GM19455 (cell line): ENCODE results near the gene PLSCR3.
A peak's percentile ranks its signal among the peaks of the same experiment; 100 is the strongest.
"Not testable (repeated sequence)": the region's sequence is repeated elsewhere in the genome, so short reads cannot be mapped to it uniquely, and the experiment has no call there.

Experiments used
- ATAC-seq: cut with Tn5 transposase; IDR thresholded peaks from one replicate; pipeline ENCODE4 v1.9.1; 2021; ENCODE audit not compliant: unreplicated experiment

Gene PLSCR3

DNA sequence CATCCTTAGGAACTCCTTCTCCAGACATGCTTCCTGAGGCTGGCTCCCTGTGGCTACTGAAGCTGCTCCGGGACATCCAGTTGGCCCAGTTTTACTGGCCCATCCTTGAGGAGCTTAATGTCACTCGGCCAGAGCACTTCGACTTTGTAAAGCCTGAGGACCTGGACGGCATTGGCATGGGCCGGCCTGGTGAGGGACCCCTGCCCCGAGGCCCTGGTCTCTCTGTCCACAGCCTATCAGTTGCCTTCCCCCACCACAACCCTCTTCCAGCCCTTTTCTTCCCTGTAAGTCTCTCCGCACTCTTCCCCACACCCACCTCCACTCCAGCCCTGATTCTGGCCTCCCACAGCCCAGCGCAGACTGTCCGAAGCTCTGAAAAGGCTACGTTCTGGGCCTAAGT, 11.4 kb downstream of the PLSCR3 start:
- ATAC-seq: no peak

DNA sequence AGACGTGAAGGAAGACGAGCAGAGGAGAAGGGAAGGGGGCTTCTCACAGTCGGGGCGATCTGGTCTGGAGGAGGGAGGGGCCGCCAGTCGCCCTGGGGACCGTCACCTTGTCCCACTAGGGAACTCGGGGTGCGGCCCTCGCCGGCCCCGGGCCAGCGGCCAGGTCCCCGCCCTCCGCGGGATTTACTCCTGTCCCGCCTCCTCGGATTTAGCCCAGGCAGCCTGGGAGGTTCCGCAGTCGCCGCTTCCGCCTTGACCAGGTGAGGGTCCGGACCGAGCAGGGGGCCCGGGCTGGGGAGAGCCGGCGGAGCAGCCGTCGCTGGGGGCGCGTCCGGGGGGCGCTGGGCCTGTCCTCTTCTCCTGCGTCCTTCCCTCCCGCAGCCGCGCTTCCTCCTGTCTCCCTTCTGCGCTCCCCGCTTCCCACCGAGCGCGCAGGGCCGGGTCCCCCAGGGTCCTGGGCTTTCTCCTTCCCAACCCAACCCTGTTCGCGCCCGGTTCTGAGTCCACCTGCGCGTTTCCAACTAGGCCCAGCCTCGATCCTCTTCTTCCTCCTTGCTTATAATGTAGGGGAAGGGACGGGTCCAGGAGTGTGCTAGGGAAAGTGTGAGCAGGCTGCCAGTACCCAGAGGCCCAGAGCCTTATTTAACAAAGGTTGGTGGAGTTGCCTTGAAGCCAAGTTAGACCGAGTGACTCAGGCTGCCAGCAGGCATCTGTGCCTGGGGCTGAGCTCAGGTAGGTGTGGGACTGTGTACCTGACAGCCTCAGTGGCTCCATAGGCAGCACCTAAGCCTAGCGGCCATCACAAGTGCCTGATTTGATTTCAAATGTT, 13.3 kb downstream of the PLSCR3 start, which contains the start of gene TNK1:
TSS of gene TNK1 (plus strand) at position 235 of the 829 bp plus-strand sequence. CDS start 1,838 bp downstream, outside the sequence.
- ATAC-seq: no peak

DNA sequence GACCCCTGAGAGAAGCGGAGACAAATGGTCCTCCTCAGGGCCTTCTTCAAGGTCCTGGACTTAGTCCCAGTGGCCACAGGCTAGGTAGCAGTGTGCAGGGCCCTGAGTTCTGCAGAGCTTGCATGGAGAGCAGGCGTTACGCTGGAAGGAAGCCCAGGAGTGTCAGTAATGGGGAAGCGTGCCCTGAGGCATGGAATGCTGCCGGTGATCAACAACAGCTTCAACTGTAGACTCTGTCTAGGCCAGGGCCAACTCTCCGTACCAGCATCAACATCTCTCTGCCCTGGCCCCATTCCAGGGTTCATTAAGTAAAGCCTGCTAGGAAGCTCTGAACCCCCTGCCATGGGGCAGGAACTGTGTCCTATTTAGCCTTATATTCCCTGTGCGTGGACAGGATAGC, 14.0 kb downstream of the PLSCR3 start:
- ATAC-seq: no peak

DNA sequence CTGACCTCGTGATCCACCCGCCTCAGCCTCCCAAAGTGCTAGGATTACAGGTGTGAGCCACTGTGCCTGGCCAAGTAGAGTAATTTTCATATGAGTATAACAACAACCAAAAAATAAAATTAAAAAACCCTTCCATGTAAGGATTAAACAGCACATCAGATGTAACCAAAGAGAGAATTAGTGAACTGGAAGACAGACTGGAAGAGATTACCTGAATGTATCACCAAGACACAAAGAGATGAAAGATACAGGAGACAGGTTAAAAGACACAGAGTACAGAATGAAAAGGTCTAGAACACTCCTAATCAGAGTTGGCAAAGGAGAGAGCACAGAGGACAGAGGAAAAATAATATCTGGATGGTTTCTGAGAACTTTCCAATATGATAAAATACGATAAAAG, 15.2 kb downstream of the PLSCR3 start:
- no peak for ATAC-seq

DNA sequence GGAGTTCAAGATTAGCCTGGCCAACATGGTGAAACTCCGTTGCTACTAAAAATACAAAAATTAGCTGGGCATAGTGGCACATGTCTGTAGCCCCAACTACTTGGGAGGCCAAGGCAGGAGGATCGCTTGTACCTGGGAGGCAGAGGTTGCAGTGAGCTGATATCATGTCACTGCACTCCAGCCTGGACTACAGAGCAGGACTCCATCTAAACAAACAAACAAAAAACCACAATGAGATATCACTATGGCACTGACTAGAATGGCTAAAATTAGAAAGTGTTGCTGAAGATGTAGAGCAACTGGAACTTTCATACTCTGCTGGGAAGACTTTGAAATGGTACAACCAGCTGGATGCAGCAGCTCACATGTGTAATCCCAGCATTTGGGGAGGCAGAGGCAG, 20.0 kb downstream of the PLSCR3 start:
- ATAC-seq: no peak

DNA sequence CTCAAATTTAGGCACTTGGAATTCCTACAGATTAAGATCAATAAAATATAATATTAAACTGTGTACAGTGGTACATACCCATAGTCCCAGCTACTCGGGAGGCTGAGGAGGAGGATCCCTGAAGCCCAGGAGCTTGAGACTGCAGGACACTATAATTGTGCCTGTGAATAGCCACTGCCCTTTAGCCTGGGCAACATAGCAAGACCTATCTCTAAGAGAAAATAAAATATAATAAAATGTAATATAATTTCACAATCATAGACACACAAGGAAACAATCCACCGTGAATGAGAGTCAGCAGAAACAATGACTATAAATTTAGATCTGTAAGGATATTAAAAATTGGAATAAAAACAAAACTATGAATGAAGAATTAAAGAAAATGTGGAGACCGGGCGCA, 23.5 kb downstream of the PLSCR3 start:
- ATAC-seq: no peak

DNA sequence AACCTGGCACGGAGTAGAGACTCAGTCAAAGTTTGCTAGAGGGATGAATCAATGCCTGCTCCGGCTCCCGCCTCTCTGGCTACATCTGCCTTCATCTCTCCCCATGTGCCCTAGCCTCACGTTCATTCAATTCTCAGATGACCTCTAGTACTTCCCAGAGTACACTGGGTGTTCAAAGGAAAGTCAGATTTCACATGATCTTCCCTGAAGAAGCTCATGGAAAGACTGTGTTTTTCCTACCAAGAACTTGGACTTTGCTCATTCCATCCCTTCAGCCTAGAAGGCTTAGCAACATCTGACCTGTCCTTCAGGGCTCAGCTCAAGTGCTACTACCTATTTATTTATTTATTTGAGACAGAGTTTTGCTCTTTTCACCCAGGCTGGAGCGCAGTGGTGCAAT, 24.5 kb downstream of the PLSCR3 start:
- ATAC-seq: no peak

DNA sequence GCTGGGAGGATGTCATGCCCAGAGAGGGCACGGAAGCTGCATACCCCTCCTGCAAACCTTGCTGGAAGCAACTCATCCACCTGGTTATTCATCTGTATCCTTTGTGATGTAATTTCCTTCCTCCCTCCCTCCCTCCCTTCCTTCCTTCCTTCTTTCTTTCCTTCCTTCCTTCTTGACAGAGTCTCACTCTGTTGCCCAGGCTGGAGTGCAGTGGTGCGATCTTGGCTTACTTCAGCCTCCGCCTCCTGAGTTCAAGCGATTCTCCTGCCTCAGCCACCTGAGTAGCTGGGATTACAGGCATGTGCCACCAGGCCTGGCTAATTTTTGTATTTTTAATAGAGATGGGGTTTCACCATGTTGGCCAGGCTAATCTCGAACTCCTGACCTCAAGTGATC, 25.7 kb downstream of the PLSCR3 start:
- not testable (repeated sequence) for ATAC-seq

DNA sequence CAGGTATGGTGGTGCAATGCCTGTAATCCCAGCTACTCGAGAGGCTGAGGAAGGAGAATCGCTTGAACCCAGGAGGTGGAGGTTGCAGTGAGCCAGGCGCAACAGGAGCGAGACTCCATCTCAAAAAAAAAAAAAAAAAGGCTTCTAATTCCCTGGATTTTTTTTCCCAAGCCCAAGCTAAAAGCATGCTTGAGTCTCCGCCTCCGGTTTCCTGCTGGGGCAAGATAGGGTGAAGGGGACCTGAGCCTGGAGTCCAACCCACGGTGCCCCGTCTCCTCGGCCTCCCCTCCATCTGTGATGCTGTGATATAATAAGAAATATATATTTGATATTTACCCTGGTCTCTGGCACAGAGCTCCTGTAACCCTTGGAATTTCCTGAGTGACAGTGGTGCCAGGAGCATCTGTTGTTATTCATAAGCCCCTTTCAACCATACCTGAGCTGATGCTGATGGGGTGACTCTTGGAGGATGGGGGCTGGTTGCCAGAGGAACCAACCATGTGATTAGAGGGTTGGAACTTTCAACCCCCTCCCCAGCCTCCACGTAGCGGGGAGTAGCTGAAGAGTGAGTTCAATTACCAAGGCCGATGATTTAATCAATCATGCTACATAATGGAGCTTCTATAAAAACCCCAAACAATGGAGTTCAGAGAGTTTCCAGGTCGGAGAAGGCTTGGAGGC, 26.3 kb downstream of the PLSCR3 start:
- ATAC-seq: no peak

DNA sequence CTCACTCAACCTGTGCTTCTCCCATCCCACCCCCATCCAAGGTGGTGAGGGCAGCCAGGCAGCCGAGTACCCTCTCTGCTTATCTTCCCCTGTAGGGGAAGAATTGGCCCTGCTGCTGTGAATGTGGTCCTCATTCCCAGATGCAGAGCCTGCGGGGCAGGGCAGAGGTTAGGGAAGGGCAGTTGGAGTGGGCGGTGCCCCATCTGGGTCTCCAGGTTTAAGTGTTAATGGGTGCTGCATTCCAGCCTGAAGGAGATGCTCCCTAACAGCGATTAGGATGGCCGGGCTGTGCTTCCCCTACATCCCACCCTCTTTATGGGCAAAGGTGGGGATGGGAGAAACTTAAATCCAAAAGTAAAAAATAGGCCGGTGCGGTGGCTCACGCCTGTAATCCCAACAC, 27.2 kb downstream of the PLSCR3 start:
- no peak for ATAC-seq

DNA sequence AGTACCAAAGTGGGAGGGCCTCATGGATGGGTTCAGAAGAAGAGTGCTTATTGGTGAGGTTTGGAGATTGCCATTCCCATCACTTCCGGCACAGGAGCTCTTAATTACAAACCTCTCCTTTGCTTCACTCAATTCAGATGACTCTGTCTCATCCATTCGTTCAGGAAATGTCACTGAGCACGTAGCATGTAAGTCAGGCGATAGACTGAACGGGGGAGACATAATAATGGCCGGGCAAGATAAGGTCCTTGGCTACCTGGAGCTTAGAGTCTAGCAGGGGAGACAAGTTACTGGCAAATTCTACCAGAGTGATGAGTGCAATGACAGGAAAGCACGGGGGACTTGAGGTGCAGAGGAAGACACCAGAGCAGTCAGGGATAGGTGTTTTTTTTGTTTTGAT, 28.4 kb downstream of the PLSCR3 start:
- not testable (repeated sequence) for ATAC-seq

DNA sequence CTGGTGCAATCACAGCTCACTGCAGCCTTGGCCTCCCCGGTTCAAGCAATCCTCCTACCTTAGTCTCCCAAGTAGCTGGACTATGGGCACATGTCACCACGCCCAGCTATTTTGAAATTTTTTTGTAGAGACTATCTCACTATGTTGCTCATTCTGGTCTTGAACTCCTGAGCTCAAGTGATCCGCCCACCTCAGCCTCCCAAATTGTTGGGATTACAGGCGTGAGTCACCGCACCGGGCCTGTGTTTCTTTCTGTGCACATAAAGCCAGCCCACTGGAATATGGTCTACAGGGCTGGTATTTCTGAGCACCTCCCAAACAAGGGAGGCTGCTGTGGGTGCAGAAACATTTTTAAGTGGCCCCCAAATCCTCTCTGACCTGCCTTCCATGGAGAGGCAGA, 31.0 kb downstream of the PLSCR3 start:
- no peak for ATAC-seq

DNA sequence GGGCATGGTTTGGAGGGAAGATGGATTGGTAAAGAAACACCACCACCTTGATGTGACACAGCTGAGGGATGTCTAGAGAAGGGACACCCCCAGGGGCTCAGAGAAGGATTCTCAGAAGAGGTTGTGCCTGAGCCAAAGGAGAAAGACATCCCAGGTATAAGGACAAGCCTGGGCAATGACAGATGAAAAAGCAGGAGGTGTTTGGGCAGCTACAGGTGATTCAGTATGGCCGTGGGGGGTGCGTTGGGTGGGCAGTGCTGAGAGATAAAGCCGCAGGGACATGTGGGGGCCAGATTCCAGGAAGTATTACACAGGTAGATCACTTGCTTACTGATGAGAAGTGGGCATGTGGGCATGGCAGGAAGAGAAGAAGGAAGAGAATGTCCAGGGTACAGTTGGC, 32.4 kb downstream of the PLSCR3 start:
- no peak for ATAC-seq

DNA sequence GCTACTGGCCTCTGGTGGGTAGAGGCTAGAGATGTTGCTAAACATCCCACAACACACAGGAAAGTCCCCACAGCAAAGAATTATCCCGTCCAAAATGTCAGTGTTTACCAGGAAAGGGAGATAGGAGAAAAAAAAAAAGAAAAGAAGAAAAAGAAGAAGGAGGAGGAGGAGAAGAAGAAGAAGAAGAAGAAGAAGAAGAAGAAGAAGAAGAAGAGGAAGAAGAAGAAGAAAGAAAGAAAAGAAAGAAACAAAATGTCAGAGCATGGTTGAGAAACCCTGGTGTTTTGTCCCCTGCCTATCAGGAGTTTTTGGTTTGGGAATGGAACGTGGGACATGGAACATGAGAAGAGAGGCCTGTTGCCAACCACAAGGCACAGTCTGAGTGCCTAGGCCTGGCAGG, 36.9 kb downstream of the PLSCR3 start:
- no peak for ATAC-seq

DNA sequence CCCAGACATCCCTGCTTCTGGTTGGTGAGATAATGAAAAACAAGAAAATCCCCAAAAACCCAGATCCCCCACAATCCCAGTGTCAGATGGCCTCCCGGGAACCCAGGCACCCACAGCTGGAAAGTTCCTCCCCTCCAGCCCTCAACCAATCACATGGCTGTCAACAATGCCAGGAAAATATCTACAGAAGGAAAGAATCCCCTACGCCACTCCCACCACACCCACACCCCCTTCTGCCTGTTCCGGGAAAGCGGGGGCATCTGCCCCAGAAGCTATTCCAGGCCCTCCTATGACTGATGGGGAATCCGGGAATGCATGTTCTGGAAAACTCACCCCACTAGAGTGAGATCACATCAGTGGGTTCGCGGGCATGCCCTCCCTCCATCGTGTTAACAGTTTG, 37.6 kb downstream of the PLSCR3 start:
- ATAC-seq: no peak

DNA sequence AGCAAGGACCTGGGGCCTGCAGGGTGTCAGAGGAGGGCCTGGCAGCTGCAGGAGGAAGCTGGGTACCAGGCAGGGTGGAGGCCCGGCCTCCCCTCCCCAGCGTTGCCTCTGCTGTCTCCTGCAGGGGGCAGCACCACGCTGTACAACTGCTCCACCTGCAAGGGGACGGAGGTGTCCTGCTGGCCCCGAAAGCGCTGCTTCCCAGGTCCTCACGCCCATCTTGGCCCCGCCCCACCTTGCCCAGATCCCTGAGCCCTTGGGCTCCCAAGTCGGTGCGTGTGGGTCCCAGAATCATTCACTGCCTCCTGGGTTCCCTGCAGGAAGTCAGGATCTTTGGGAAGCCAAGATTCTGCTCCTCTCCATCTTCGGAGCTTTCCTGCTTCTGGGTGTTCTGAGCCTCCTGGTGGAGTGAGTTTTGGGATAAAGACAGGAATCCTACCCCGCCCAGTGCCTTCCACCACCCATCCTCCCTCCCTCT, 38.2 kb downstream of the PLSCR3 start:
- ATAC-seq: no peak

DNA sequence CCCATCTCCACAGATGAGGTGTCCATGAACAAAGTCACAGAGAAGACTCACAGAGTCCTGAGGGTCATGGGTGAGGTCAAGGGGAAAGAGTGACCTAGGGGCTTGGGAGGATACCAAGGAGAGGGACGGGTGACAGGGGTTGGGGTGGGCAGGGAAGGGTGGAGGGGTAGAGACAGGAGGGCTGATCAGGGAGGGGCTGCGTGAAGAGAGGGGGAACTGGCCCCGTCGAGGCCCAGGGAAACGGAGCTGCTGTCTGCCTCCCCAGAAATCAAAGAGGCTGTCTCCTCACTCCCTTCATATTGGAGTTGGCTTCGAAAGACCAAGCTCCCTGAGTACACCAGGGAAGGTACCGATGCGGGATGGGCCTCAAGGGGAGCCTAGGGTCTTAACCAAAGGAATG, 38.8 kb downstream of the PLSCR3 start:
- no peak for ATAC-seq

DNA sequence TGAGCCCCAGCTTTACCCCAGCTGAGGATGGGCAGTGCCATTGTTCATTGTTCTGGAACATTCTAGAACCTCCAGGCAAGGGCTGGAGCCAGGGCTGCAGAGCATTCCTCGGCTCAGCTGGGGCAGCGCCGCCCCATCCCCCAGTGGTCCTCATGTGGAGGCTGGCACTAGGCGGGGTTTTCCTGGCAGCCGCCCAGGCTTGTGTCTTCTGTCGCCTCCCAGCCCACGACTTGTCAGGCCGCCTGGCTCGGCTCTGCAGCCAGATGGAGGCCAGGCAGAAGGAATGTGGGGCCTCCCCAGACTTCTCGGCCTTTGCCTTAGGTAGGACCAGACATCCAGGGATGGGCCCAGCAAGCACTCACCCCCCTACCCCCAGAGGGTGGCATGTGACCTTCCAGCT, 39.3 kb downstream of the PLSCR3 start, which contains the start of gene TMEM95:
TSS of gene TMEM95 (plus strand) at position 104 of the 400 bp plus-strand sequence. CDS start at position 153, 49 bp downstream.
- ATAC-seq: no peak

DNA sequence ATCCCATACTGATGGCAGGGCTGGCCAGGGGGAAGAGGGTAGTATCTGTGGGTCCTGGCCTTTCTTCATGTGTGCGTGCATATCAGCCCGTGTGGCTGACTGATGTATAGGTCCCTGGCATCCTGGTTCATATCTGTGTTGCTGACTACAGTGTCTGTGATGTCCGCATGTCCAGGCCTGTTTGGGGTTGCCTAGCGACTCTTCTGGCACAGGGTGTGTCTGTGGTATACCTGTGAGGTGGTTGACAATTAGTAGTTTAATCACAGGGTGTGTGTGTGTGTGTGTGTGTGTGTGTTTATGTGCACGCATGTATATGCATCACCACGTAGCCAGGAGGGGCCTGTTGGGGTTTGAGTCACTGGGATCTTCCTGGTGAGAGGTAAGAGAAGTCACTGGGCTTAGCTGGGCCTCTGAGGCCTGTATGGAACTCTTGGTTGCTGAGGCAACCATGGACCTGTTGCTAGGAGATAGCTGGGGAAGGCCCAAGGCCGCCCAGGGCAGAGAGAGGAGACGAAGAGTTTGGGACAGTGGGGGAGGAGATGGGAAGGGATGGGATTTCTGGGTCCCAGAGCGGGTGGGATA, 40.0 kb downstream of the PLSCR3 start:
- ATAC-seq: no peak

DNA sequence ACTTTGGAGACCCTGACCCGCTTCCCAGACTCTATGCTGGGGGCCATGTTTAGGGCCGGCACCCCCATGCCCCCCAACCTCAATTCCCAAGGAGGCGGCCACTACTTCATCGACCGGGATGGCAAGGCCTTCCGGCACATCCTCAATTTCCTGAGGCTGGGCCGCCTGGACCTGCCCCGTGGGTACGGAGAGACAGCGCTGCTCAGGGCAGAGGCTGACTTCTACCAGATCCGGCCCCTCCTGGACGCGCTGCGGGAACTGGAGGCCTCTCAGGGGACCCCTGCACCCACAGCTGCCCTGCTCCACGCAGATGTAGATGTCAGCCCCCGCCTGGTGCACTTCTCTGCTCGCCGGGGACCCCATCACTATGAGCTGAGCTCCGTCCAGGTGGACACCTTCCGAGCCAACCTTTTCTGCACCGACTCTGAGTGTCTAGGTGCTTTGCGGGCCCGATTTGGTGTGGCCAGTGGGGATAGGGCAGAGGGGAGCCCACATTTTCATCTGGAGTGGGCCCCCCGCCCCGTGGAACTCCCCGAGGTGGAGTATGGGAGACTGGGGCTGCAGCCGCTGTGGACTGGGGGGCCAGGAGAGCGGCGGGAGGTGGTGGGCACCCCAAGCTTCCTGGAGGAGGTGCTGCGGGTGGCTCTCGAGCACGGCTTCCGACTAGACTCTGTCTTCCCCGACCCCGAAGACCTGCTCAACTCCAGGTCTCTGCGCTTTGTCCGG, 41.3 kb downstream of the PLSCR3 start:
- no peak for ATAC-seq

DNA sequence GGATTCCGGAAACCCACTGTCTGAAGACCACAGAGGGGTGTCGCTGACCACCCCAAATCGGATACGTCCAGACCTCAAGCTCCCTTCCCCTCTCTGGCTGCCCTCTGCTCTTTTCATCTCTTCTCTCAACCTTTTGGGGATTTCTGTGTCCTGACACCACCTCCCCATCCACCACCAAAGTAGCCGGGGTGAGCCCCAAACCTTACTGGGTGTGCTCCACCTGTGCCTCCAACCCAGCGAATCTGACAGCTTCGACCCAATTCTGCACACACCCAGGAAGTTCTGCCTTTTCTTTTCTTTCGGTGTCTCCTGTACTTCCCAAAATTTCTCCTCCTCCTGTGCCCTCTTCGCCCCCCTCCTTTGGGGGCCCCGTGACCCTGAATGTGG, 41.8 kb downstream of the PLSCR3 start:
- peak; percentile 2 for ATAC-seq
